NOMO-1 treated with dmso at 0.1 percent for 144 hours (cell line): ENCODE results near the gene FIP1L1.

ENCODE experiments used
- DNase-seq: peaks from one replicate; lab custom pipeline; 2025; ENCODE audit not compliant: unreplicated experiment; lab: John Stamatoyannopoulos, UW

FIP1L1 gene

DNA sequence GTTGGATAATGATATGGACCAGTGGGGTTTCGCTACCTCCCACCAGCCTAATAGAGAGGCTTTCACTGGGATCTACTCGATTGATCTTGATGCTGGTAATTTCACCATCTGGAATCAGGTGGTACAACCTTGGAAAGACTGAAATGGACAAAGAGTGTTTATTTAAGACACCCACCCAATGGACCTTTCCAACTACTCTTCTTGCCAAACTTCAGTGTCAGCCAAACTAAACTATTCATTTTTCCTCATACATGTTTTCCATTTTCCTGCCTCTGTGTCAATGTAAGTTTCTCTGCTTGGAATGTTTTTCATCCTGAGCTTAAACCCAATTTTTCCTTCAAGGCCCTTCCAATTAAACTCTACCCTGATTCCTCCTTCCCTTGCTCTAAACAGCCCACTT lies 121.3 kb downstream of the FIP1L1 start:
- no peak for DNase-seq

DNA sequence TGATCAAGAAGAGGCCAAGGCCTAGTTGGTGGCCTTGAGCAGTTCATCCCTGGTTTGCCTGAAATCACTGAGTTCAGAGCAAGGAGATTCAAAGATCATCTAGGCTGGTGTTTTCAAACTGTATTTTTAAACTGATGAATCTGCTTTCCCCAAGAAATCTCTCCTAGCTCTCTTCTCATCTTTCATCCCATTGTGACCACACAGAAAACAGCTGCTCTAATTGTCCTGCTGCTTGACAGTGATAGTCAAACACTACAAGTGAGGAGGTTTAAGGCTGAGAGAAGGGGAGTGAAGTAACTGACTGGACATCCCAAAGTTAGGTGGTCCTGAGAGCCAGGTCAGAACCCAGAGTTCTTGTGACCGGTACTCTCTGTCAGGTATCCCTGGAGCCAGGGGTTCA lies 122.3 kb downstream of the FIP1L1 start:
- no peak for DNase-seq

DNA sequence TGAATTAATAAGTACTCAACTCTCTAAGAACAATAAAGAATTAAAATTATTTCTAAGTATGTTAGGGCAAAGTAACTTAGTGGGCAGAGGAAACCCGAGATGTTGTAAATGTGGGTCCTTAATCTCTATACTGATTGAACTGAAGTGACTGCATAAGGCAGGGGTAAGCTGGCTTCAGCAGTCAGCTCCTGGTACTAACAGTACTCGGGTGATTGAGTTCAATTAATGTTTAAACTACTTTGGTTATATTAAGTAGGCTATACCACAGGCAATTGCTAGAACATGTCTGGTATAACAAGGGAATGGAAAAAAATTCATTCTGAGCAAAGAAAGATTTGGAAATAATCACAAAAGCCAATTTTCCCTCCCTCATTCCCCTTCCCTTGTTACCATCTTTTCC lies 123.1 kb downstream of the FIP1L1 start:
- no peak for DNase-seq

DNA sequence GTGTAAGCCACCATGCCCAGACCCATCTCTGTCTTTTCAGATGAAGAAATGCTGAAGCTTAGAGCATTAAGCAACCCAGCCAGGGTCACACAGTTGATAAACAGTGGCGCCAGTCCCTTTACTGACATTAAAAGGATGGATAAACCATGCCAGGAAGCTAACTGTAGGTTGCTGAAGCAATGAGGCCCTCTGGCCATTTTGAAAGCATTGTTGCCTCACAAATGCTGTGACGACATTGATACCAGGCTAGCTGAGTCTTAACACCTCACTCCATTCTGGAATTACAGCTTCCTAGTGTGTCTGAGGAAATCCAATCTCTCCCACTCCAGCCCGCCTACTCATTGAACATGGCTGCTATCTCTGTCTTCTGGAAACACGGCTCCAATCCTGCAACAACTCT lies 124.1 kb downstream of the FIP1L1 start:
- DNase-seq = no peak

DNA sequence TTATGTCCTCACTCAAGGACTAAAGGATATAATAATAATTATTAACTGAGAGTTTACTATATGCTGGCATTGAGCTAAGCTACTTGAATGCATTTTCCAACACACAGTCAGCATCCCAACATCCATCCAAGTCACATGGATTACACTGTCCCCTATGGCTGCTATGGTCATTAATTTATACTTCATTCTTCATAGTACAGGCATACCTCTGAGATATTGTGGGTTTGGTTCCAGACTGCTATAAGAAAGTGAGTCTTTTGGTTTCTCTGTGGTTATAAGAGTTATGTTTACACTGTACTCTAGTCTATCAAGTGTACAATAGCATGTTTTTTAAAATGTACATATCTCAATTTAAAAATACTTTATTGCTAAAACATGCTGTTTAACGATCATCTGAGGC lies 124.7 kb downstream of the FIP1L1 start:
- DNase-seq = no peak

DNA sequence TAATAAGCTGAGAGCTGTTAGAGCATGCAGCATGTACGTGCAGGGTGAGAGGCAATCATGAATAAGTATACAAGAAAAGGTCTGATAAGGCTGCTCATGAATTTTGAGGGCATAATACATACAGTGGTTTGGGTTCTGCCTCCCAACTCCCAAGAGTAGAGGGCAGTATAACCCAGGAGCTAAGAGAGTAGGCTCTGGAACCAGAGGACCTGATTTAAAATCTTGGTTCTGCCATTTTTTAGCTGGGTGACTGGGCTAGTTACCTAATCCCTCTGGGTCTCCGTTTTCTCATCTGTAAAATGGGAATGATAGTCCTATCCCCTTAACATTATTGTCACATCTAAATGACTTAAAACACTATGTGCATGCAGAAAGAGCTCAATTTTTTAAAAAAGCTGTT lies 128.5 kb downstream of the FIP1L1 start:
- DNase-seq = no peak

DNA sequence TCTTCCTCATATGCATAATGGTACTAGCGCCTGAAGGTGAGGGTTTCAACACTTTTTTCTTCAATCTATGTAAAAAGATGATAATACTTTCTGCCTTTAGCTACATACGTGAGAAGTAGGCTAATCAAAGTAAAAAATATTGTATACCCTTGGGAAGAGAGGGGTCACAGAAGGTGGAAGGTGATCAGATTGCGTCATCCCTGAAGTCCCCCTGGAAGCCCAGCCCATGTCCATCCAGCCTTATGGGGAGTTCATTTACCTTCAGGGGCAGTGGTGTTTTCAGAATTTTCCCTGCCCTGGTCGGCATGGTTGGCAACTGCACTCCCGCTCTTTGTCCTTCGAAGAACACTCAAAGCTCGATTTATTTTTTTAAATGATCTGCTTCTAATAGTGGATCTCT lies 129.6 kb downstream of the FIP1L1 start:
- DNase-seq = no peak

DNA sequence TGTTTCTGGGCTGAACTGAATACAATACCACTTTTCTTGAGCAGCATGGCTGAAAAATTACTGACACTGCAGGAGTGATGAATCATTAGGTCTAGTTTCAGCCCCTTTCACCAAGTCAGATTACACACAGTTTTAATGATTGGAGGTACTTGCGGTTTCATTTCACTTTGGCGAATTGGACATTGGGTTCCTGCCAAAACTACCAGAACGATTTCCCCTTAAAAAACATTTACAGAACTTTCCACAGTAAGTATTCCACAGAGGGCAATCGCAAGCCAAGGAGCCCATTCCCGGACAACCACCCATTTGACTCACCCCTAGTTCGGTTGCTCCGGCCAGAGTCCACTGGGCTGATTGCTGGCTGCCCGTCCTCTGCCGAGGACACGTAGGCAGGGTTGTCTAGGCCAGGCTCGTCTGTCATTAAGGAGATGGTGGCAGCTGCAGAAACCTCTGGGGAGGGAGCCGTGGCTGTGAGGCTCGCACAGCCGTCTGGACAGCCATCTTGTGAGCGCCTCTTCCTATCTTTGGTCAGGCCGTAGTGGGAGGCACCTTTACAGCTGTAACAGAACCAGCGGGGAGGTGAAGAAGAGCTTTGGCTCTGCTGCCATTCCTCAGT lies 130.3 kb downstream of the FIP1L1 start:
- DNase-seq = no peak

DNA sequence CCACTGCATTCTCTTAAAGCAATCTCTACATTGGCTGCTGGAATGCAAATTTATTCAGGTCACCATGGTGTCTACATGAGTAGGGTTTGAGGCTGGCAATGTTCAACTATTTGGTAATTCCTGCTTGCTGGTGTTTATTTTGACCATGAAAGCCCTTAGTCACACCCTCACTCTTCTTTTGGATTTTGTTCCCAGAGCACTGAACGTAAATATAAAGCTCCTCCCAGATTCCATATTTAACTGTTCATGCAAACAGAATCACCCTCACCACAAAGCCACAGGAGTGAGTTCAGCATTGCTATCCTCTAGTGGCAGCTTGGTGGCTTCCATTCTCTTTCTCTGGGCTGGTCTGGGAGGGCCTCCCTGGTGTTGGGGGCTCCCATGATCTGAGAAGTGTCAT lies 131.0 kb downstream of the FIP1L1 start:
- no peak for DNase-seq

DNA sequence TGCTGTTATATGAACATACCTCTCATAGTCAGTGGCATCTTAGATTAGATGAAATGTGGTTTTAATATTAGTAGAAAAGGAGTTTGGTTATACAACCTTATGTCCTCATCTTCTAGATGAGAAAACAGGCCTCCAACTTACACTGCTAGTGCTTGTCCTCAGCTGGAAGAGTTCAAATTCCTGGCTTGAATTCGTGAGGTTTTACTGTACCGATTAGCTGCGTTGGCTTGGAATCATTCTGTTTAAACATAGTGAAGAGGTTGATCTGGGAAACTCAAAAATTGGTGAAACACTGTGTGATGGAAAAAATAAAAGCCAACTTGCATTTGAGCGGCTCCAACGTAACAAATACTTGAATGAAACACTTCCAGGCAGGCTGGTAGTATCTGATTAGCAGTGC lies 132.9 kb downstream of the FIP1L1 start:
- DNase-seq = no peak
